Activated T-cell treated with anti-CD3 and anti-CD28 coated beads, Interleukin-2, amount 50 U/mL, for 24 hours (primary cell): ENCODE results near the gene IMPDH1.

ENCODE experiments used
- DNase-seq: peaks from one replicate; pipeline ENCODE4 v3.0.0-alpha.2; 2020
- H3K27ac Mint-ChIP-seq: 2 replicates; pipeline ENCODE4 v1.8.0; 2020; ENCODE audit warnings: mild to moderate bottlenecking, mixed read lengths
- H3K27me3 Mint-ChIP-seq: 2 replicates; pipeline ENCODE4 v1.8.0; 2020; ENCODE audit warnings: mixed read lengths
- H3K36me3 Mint-ChIP-seq: 2 replicates; pipeline ENCODE4 v1.8.0; 2020; ENCODE audit warnings: low read depth, mixed read lengths
- H3K4me1 Mint-ChIP-seq: 2 replicates; pipeline ENCODE4 v1.8.0; 2020; ENCODE audit warnings: low read depth, mixed read lengths
- H3K4me3 Mint-ChIP-seq: 2 replicates; pipeline ENCODE4 v1.8.0; 2020; ENCODE audit warnings: mild to moderate bottlenecking, moderate library complexity, mixed read lengths
- H3K9me3 Mint-ChIP-seq: 2 replicates; pipeline ENCODE4 v1.8.0; 2020; ENCODE audit warnings: mixed read lengths

The IMPDH1 gene

GRCh38 chr7:128446306-128446705 lies 36.5 kb upstream of the IMPDH1 start:
- H3K9me3 Mint-ChIP-seq: no peaks in the 10 kb centered on the region
- peaks cover 24% of the 10 kb centered on the region for H3K4me1 Mint-ChIP-seq
- H3K4me3 Mint-ChIP-seq: no peak overlapping the region
- DNase-seq: no peak
- H3K27me3 Mint-ChIP-seq: no peaks in the 10 kb centered on the region
- H3K27ac Mint-ChIP-seq: no peak overlapping the region
- no peaks in the 10 kb centered on the region for H3K36me3 Mint-ChIP-seq

GRCh38 chr7:128443831-128444600 lies 34.2 kb upstream of the IMPDH1 start:
- no peak overlapping the region for H3K4me3 Mint-ChIP-seq
- H3K27ac Mint-ChIP-seq: no peak overlapping the region
- H3K9me3 Mint-ChIP-seq: no peaks in the 10 kb centered on the region
- H3K27me3 Mint-ChIP-seq: no peaks in the 10 kb centered on the region
- H3K36me3 Mint-ChIP-seq: no peaks in the 10 kb centered on the region
- DNase-seq: no peak
- H3K4me1 Mint-ChIP-seq: peaks cover 10% of the 10 kb centered on the region

GRCh38 chr7:128442356-128442755 lies 32.6 kb upstream of the IMPDH1 start:
- peaks cover 2% of the 10 kb centered on the region for H3K4me1 Mint-ChIP-seq
- no peak for DNase-seq
- H3K27me3 Mint-ChIP-seq: no peaks in the 10 kb centered on the region
- no peak overlapping the region for H3K27ac Mint-ChIP-seq
- no peak overlapping the region for H3K4me3 Mint-ChIP-seq
- H3K36me3 Mint-ChIP-seq: no peaks in the 10 kb centered on the region
- H3K9me3 Mint-ChIP-seq: no peaks in the 10 kb centered on the region

GRCh38 chr7:128437426-128438332 lies 27.9 kb upstream of the IMPDH1 start:
- H3K27ac Mint-ChIP-seq: no peak overlapping the region
- H3K27me3 Mint-ChIP-seq: peaks cover 2% of the 10 kb centered on the region
- H3K9me3 Mint-ChIP-seq: no peaks in the 10 kb centered on the region
- no peaks in the 10 kb centered on the region for H3K36me3 Mint-ChIP-seq
- no peak overlapping the region for H3K4me3 Mint-ChIP-seq
- H3K4me1 Mint-ChIP-seq: no peaks in the 10 kb centered on the region
- DNase-seq: no peak

- Mint-ChIP-seq H3K36me3 (no peaks in the 10 kb centered on the region), H3K9me3 (no peaks in the 10 kb centered on the region), H3K27ac (no peak overlapping the region), H3K4me1 (no peaks in the 10 kb centered on the region), H3K27me3 (peaks cover 5% of the 10 kb centered on the region), H3K4me3 (no peak overlapping the region)
- no peak for DNase-seq
Observed at GRCh38 chr7:128435327-128435686, 25.5 kb upstream of the IMPDH1 start.

GRCh38 chr7:128434413-128435326 lies 24.9 kb upstream of the IMPDH1 start:
- Mint-ChIP-seq H3K9me3 (no peaks in the 10 kb centered on the region), H3K4me3 (no peak overlapping the region), H3K27me3 (peaks cover 7% of the 10 kb centered on the region), H3K4me1 (no peaks in the 10 kb centered on the region), H3K27ac (no peak overlapping the region), H3K36me3 (no peaks in the 10 kb centered on the region)
- no peak for DNase-seq

GRCh38 chr7:128431754-128432153 lies 22.0 kb upstream of the IMPDH1 start:
- no peaks in the 10 kb centered on the region for H3K9me3 Mint-ChIP-seq
- no peak overlapping the region for H3K27ac Mint-ChIP-seq
- H3K4me3 Mint-ChIP-seq: no peak overlapping the region
- H3K4me1 Mint-ChIP-seq: no peaks in the 10 kb centered on the region
- no peak for DNase-seq
- no peaks in the 10 kb centered on the region for H3K36me3 Mint-ChIP-seq
- H3K27me3 Mint-ChIP-seq: peaks cover 16% of the 10 kb centered on the region

GRCh38 chr7:128431221-128431620 lies 21.4 kb upstream of the IMPDH1 start:
- Mint-ChIP-seq H3K27me3 (peaks cover 16% of the 10 kb centered on the region), H3K4me1 (no peaks in the 10 kb centered on the region), H3K36me3 (no peaks in the 10 kb centered on the region), H3K9me3 (no peaks in the 10 kb centered on the region), H3K4me3 (no peak overlapping the region), H3K27ac (no peak overlapping the region)
- no peak for DNase-seq

GRCh38 chr7:128430207-128430606 lies 20.4 kb upstream of the IMPDH1 start:
- Mint-ChIP-seq H3K4me1 (no peaks in the 10 kb centered on the region), H3K36me3 (no peaks in the 10 kb centered on the region), H3K9me3 (no peaks in the 10 kb centered on the region), H3K27me3 (peaks cover 16% of the 10 kb centered on the region), H3K27ac (no peak overlapping the region), H3K4me3 (no peak overlapping the region)
- DNase-seq: no peak

GRCh38 chr7:128427289-128427891 lies 17.6 kb upstream of the IMPDH1 start:
- Mint-ChIP-seq H3K9me3 (no peaks in the 10 kb centered on the region), H3K27me3 (peaks cover 14% of the 10 kb centered on the region), H3K4me1 (no peaks in the 10 kb centered on the region), H3K27ac (no peak overlapping the region), H3K4me3 (no peak overlapping the region), H3K36me3 (no peaks in the 10 kb centered on the region)
- no peak for DNase-seq

- no peak overlapping the region for H3K4me3 Mint-ChIP-seq
- H3K27ac Mint-ChIP-seq: no peak overlapping the region
- H3K27me3 Mint-ChIP-seq: peaks cover 14% of the 10 kb centered on the region
- DNase-seq: peak; percentile 85
- no peaks in the 10 kb centered on the region for H3K36me3 Mint-ChIP-seq
- H3K4me1 Mint-ChIP-seq: no peaks in the 10 kb centered on the region
- H3K9me3 Mint-ChIP-seq: no peaks in the 10 kb centered on the region
Observed at GRCh38 chr7:128425850-128426249, 16.1 kb upstream of the IMPDH1 start.

- DNase-seq: no peak
- no peaks in the 10 kb centered on the region for H3K4me1 Mint-ChIP-seq
- H3K36me3 Mint-ChIP-seq: no peaks in the 10 kb centered on the region
- H3K27me3 Mint-ChIP-seq: peaks cover 10% of the 10 kb centered on the region
- H3K27ac Mint-ChIP-seq: no peak overlapping the region
- H3K4me3 Mint-ChIP-seq: no peak overlapping the region
- H3K9me3 Mint-ChIP-seq: no peaks in the 10 kb centered on the region
Observed at GRCh38 chr7:128424686-128425275, 15.0 kb upstream of the IMPDH1 start.

- H3K27ac Mint-ChIP-seq: no peak overlapping the region
- H3K27me3 Mint-ChIP-seq: no peaks in the 10 kb centered on the region
- H3K4me3 Mint-ChIP-seq: no peak overlapping the region
- H3K9me3 Mint-ChIP-seq: no peaks in the 10 kb centered on the region
- DNase-seq: no peak
- H3K4me1 Mint-ChIP-seq: no peaks in the 10 kb centered on the region
- H3K36me3 Mint-ChIP-seq: no peaks in the 10 kb centered on the region
Observed at GRCh38 chr7:128422842-128423241, 13.1 kb upstream of the IMPDH1 start.

- no peak for DNase-seq
- Mint-ChIP-seq H3K9me3 (no peaks in the 10 kb centered on the region), H3K27ac (no peak overlapping the region), H3K4me1 (no peaks in the 10 kb centered on the region), H3K4me3 (no peak overlapping the region), H3K36me3 (no peaks in the 10 kb centered on the region), H3K27me3 (no peaks in the 10 kb centered on the region)
Observed at GRCh38 chr7:128422037-128422436, 12.3 kb upstream of the IMPDH1 start.
